ENCODE data around the gene KRT71.

DNA sequence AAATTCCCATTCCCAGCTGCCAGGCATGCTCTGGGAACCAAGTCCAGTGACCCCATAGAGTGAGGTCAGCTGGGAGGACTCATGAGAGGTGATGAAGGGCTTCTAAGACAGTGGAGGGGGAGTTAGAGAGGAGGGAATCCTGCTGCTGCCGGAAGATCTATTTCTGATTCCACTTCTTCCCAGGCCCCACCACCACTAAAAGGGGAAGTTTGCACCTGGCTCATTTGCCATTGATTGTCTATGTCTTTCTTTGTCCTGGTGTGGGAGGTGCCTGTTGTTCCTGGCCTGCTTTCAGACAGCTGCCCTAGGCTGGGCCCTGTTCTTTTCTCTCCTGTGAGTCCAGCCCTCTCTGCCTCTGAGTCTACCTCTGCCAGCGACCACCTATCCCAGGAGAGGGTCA is 56.9 kb downstream of the KRT71 start:
- TF ChIP-seq, protein P1, sequence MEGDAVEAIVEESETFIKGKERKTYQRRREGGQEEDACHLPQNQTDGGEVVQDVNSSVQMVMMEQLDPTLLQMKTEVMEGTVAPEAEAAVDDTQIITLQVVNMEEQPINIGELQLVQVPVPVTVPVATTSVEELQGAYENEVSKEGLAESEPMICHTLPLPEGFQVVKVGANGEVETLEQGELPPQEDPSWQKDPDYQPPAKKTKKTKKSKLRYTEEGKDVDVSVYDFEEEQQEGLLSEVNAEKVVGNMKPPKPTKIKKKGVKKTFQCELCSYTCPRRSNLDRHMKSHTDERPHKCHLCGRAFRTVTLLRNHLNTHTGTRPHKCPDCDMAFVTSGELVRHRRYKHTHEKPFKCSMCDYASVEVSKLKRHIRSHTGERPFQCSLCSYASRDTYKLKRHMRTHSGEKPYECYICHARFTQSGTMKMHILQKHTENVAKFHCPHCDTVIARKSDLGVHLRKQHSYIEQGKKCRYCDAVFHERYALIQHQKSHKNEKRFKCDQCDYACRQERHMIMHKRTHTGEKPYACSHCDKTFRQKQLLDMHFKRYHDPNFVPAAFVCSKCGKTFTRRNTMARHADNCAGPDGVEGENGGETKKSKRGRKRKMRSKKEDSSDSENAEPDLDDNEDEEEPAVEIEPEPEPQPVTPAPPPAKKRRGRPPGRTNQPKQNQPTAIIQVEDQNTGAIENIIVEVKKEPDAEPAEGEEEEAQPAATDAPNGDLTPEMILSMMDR (IDR thresholded peaks at IDR 0.05; ENCODE audit: low read length) = no peak
- no peak for TF ChIP-seq EZH2 (IDR thresholded peaks at IDR 0.05; ENCODE audit: borderline replicate concordance, low read length)

All from OCI-LY1 (cell line).